Measurements from ENCODE around the gene RBM38. TPM values are rescaled to one million over a fixed set of nuclear protein-coding genes. Genes with fewer than 3 reads are reported as not detected.

RBM38 gene
- total RNA-seq, 1 experiment from 2014 or later = 39.9 TPM

DNA sequence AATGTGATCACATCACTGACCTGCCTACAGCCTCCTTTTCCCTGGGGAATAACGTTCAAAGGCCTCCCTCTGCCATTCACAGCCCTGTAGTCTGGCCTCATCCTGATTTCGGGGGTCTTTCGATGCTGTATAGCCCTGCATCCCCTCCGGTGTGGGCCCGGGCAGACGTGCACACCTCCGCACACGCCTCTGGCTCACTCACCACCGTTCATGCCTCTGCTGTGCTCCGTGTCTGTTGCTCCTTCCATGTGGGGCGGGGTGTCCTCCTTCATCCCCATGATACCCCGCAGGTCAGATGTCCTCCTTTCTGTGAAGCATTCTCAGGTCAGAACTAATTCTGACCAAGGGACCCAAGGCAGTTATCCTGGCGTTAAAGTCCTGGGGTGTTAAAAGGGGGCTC, 13.8 kb upstream of the RBM38 start:
- Histone ChIP-seq H3K27ac (ENCODE audit: low read length) (no peak overlapping the region), H3K4me1 (ENCODE audit: control insufficient read depth, insufficient read depth, low read length) (no peaks in the 10 kb centered on the region), H3K36me3 (ENCODE audit: control insufficient read depth, insufficient read depth, low read length) (peaks cover 7% of the 10 kb centered on the region), H3K4me3 (ENCODE audit: low read depth in 2 of 2, low read length in 2 of 2) (no peak overlapping the region), H3K27me3 (ENCODE audit: control insufficient read depth, insufficient read depth, low read length) (no peaks in the 10 kb centered on the region), H3K9me3 (ENCODE audit: control insufficient read depth, insufficient read depth, low read depth, low read length) (no peaks in the 10 kb centered on the region)
- ATAC-seq (no peak), DNase-seq (ENCODE audit: low read depth, low spot score) (no peak)
- CTCF ChIA-PET = no interaction called here
- intact Hi-C loops (cut with micrococcal nuclease; ENCODE audit: unreplicated experiment) = no loop called here
- TF ChIP-seq POLR2AphosphoS5 (IDR thresholded peaks at IDR 0.05; ENCODE audit: low read depth, low read length) (no peak), TCF7L2 (IDR thresholded peaks at IDR 0.05; ENCODE audit: low read depth, low read length) (no peak), CTCF (IDR thresholded peaks at IDR 0.05) (no peak), SIN3A (IDR thresholded peaks at IDR 0.05; ENCODE audit: borderline replicate concordance, insufficient read depth, low read depth, low read length) (no peak)
- TF ChIP-seq, protein P1, sequence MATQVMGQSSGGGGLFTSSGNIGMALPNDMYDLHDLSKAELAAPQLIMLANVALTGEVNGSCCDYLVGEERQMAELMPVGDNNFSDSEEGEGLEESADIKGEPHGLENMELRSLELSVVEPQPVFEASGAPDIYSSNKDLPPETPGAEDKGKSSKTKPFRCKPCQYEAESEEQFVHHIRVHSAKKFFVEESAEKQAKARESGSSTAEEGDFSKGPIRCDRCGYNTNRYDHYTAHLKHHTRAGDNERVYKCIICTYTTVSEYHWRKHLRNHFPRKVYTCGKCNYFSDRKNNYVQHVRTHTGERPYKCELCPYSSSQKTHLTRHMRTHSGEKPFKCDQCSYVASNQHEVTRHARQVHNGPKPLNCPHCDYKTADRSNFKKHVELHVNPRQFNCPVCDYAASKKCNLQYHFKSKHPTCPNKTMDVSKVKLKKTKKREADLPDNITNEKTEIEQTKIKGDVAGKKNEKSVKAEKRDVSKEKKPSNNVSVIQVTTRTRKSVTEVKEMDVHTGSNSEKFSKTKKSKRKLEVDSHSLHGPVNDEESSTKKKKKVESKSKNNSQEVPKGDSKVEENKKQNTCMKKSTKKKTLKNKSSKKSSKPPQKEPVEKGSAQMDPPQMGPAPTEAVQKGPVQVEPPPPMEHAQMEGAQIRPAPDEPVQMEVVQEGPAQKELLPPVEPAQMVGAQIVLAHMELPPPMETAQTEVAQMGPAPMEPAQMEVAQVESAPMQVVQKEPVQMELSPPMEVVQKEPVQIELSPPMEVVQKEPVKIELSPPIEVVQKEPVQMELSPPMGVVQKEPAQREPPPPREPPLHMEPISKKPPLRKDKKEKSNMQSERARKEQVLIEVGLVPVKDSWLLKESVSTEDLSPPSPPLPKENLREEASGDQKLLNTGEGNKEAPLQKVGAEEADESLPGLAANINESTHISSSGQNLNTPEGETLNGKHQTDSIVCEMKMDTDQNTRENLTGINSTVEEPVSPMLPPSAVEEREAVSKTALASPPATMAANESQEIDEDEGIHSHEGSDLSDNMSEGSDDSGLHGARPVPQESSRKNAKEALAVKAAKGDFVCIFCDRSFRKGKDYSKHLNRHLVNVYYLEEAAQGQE (IDR thresholded peaks at IDR 0.05; ENCODE audit: insufficient read depth in 1 of 2, low read depth in 2 of 2, low read length in 1 of 2) = no peak
- BruUV-seq (replicated peaks) = no TSS peak
- POLR2A ChIA-PET = no interaction called here
- in situ Hi-C loops (cut with HindIII; ENCODE audit: low pct_unique_long_range_greater_than_20kb, low sequenced_read_pairs) = no loop called here

DNA sequence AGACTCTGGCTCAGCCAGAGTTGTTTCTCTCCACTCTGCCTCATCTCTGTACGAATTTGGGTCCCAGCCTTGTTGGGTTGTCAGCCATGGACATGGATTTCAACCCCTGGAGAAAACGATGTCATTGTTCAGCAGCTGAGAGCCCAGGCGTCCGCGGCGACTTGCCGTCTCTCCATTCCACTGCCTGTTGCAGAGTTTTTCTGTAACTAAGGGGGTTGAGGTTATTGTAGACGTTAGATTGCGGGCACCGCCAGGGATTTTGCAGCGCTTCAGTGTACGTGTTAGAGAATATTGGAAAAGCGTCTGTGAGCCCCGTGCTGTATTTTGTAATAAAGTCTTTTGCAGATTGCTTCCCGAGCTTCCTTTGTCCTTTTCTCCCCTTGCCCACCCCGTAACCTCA, 13.1 kb upstream of the RBM38 start:
- DNase-seq (ENCODE audit: low read depth, low spot score) (no peak), ATAC-seq (no peak)
- ChIA-PET POLR2A (no interaction called here), CTCF (no interaction called here)
- no peak overlapping the region for H3K27ac ChIP-seq (ENCODE audit: low read length)
- H3K9me3 ChIP-seq (ENCODE audit: control insufficient read depth, insufficient read depth, low read depth, low read length) = no peaks in the 10 kb centered on the region
- intact Hi-C loops (cut with micrococcal nuclease; ENCODE audit: unreplicated experiment) (no loop called here), in situ Hi-C loops (cut with HindIII; ENCODE audit: low pct_unique_long_range_greater_than_20kb, low sequenced_read_pairs) (no loop called here)
- no TSS peak for BruUV-seq (replicated peaks)
- peaks cover 7% of the 10 kb centered on the region for H3K36me3 ChIP-seq (ENCODE audit: control insufficient read depth, insufficient read depth, low read length)
- H3K4me3 ChIP-seq (ENCODE audit: low read depth in 2 of 2, low read length in 2 of 2) = no peak overlapping the region
- H3K27me3 ChIP-seq (ENCODE audit: control insufficient read depth, insufficient read depth, low read length) = no peaks in the 10 kb centered on the region
- no peaks in the 10 kb centered on the region for H3K4me1 ChIP-seq (ENCODE audit: control insufficient read depth, insufficient read depth, low read length)
- TF ChIP-seq SIN3A (IDR thresholded peaks at IDR 0.05; ENCODE audit: borderline replicate concordance, insufficient read depth, low read depth, low read length) (no peak), TCF7L2 (IDR thresholded peaks at IDR 0.05; ENCODE audit: low read depth, low read length) (no peak), POLR2AphosphoS5 (IDR thresholded peaks at IDR 0.05; ENCODE audit: low read depth, low read length) (no peak)
- TF ChIP-seq, protein P1 (IDR thresholded peaks at IDR 0.05; ENCODE audit: insufficient read depth in 1 of 2, low read depth in 2 of 2, low read length in 1 of 2) = no peak

Data from Panc1 (cell line).